H9 (cell line): ENCODE results near the gene RBM15. TPM values are rescaled to one million over a fixed set of nuclear protein-coding genes. Genes with fewer than 3 reads are reported as not detected.

ENCODE experiments used
- DNase-seq: peaks from one replicate; pipeline ENCODE4 v3.0.0-alpha.2; 2017
- H2AFZ ChIP-seq: one replicate; pipeline ENCODE4 v1.6.1; 2013; ENCODE audit warnings: mild to moderate bottlenecking, low read length, control low read depth, moderate library complexity
- H2AK5ac ChIP-seq: 2 replicates; pipeline ENCODE4 v1.6.1; 2013; ENCODE audit warnings: low read length, control low read depth, mixed read lengths; ENCODE audit not compliant: insufficient read length
- H2BK120ac ChIP-seq: one replicate; pipeline ENCODE4 v1.6.1; 2013; ENCODE audit warnings: low read depth, mild to moderate bottlenecking, low read length, control low read depth, inconsistent platforms; ENCODE audit not compliant: poor library complexity, severe bottlenecking
- H2BK12ac ChIP-seq: 2 replicates; pipeline ENCODE4 v1.6.1; 2013; ENCODE audit warnings: low read length, control low read depth, mixed read lengths, low read depth; ENCODE audit not compliant: insufficient read length
- H2BK15ac ChIP-seq: 2 replicates; pipeline ENCODE4 v1.6.1; 2013; ENCODE audit warnings: low read depth, low read length, control low read depth
- H2BK20ac ChIP-seq: one replicate; pipeline ENCODE4 v1.6.1; 2013; ENCODE audit warnings: low read depth, mild to moderate bottlenecking, low read length, control low read depth, inconsistent platforms; ENCODE audit not compliant: poor library complexity, severe bottlenecking
- H2BK5ac ChIP-seq: 2 replicates; pipeline ENCODE4 v1.6.1; 2013; ENCODE audit warnings: low read length, control low read depth, mixed read lengths; ENCODE audit not compliant: insufficient read length
- H3K14ac ChIP-seq: 2 replicates; pipeline ENCODE4 v1.6.1; 2013; ENCODE audit warnings: low read length, control low read depth; ENCODE audit not compliant: insufficient read depth
- H3K18ac ChIP-seq: 2 replicates; pipeline ENCODE4 v1.6.1; 2013; ENCODE audit warnings: low read depth, mild to moderate bottlenecking, mixed read lengths, low read length, control low read depth; ENCODE audit not compliant: insufficient read length
- H3K23ac ChIP-seq: 2 replicates; pipeline ENCODE4 v1.6.1; 2013; ENCODE audit warnings: low read length, control low read depth, mixed read lengths, low read depth; ENCODE audit not compliant: insufficient read length
- H3K23me2 ChIP-seq: 2 replicates; pipeline ENCODE4 v1.6.1; 2013; ENCODE audit warnings: low read depth, mild to moderate bottlenecking, mixed read lengths, low read length, control low read depth; ENCODE audit not compliant: insufficient read length, poor library complexity, severe bottlenecking
- H3K27ac ChIP-seq: 2 replicates; pipeline ENCODE4 v1.5.1; 2013; ENCODE audit warnings: low read length, control low read depth, mixed read lengths, low read depth; ENCODE audit not compliant: insufficient read length
- H3K27me3 ChIP-seq: 2 replicates; pipeline ENCODE4 v1.6.1; 2013; ENCODE audit warnings: low read length, control low read depth, inconsistent platforms; ENCODE audit not compliant: insufficient read depth
- H3K4ac ChIP-seq: 2 replicates; pipeline ENCODE4 v1.6.1; 2013; ENCODE audit warnings: low read depth, mild to moderate bottlenecking, control low read depth, inconsistent platforms, low read length, moderate library complexity
- H3K4me1 ChIP-seq: 2 replicates; pipeline ENCODE4 v1.6.1; 2013; ENCODE audit warnings: low read length, control low read depth, inconsistent platforms; ENCODE audit not compliant: insufficient read depth
- H3K4me2 ChIP-seq: 2 replicates; pipeline ENCODE4 v1.6.1; 2013; ENCODE audit warnings: low read length, control low read depth, mixed read lengths; ENCODE audit not compliant: insufficient read length, insufficient read depth
- H3K56ac ChIP-seq: 2 replicates; pipeline ENCODE4 v1.6.1; 2013; ENCODE audit warnings: low read depth, mild to moderate bottlenecking, mixed read lengths, low read length, control low read depth; ENCODE audit not compliant: insufficient read length
- H3K79me1 ChIP-seq: 2 replicates; pipeline ENCODE4 v1.6.1; 2013; ENCODE audit warnings: low read depth, mild to moderate bottlenecking, moderate library complexity, low read length, control low read depth, inconsistent platforms; ENCODE audit not compliant: insufficient read depth, poor library complexity, severe bottlenecking
- H3K79me2 ChIP-seq: 2 replicates; pipeline ENCODE4 v1.6.1; 2013; ENCODE audit warnings: low read length, control low read depth, inconsistent platforms; ENCODE audit not compliant: insufficient read depth
- H3K9ac ChIP-seq: 2 replicates; pipeline ENCODE4 v1.6.1; 2013; ENCODE audit warnings: low read length, control low read depth, mixed read lengths; ENCODE audit not compliant: insufficient read length; ENCODE audit errors: extremely low read depth
- H3K9me3 ChIP-seq: one replicate; pipeline ENCODE4 v1.6.1; 2013; ENCODE audit warnings: low read depth, low read length, inconsistent platforms; ENCODE audit not compliant: control insufficient read depth
- H3T11ph ChIP-seq: one replicate; pipeline ENCODE4 v1.6.1; 2013; ENCODE audit warnings: mild to moderate bottlenecking, low read length, control low read depth, inconsistent platforms
- H4K20me1 ChIP-seq: one replicate; pipeline ENCODE4 v1.6.1; 2013; ENCODE audit not compliant: control insufficient read depth, insufficient read length, insufficient read depth
- H4K5ac ChIP-seq: 2 replicates; pipeline ENCODE4 v1.6.1; 2013; ENCODE audit warnings: low read depth, mild to moderate bottlenecking, mixed read lengths, low read length, control low read depth; ENCODE audit not compliant: insufficient read length
- H4K8ac ChIP-seq: replicated peaks from 2 replicates; pipeline ENCODE4 v1.6.1; 2013; ENCODE audit warnings: low read length, control low read depth, mixed read lengths, low read depth; ENCODE audit not compliant: insufficient read length
- H4K91ac ChIP-seq: 2 replicates; pipeline ENCODE4 v1.6.1; 2013; ENCODE audit warnings: low read depth, mild to moderate bottlenecking, moderate library complexity, mixed read lengths, low read length, control low read depth; ENCODE audit not compliant: insufficient read length
- H3K27ac Mint-ChIP-seq, 3 experiments: 2 replicates in 2 of 3; 3 replicates in 1 of 3; pipeline ENCODE4 v1.8.0; 2020 to 2021; ENCODE audit warnings: mixed read lengths in 3 of 3, mild to moderate bottlenecking in 1 of 3, moderate library complexity in 1 of 3
- H3K27me3 Mint-ChIP-seq: 2 replicates; pipeline ENCODE4 v1.8.0; 2021; ENCODE audit warnings: low read depth, mild to moderate bottlenecking, moderate library complexity, mixed read lengths
- H3K36me3 Mint-ChIP-seq, 3 experiments: 2 replicates in 2 of 3; 3 replicates in 1 of 3; pipeline ENCODE4 v1.8.0; 2020 to 2021; ENCODE audit warnings: low read depth in 3 of 3, mixed read lengths in 3 of 3; ENCODE audit not compliant: insufficient read depth in 1 of 3
- H3K4me1 Mint-ChIP-seq, 2 experiments: 2 replicates each; pipeline ENCODE4 v1.8.0; 2020; ENCODE audit warnings: mixed read lengths in 2 of 2
- H3K4me3 Mint-ChIP-seq, 2 experiments: 2 replicates in 1 of 2; 3 replicates in 1 of 2; pipeline ENCODE4 v1.8.0; 2020 to 2021; ENCODE audit warnings: mild to moderate bottlenecking in 2 of 2, mixed read lengths in 2 of 2, moderate library complexity in 1 of 2
- H3K9me3 Mint-ChIP-seq, 2 experiments: 2 replicates in 1 of 2; 3 replicates in 1 of 2; pipeline ENCODE4 v1.8.0; 2020; ENCODE audit warnings: mild to moderate bottlenecking in 2 of 2, mixed read lengths in 2 of 2, moderate library complexity in 1 of 2
- CTCF ChIP-seq: fragments of 200-600 bp; sonication (generic); conservative IDR thresholded peaks from 3 replicates; pipeline ENCODE4 v1.8.0; 2021; ENCODE audit warnings: antibody characterized with exemption, mild to moderate bottlenecking
- WGBS: extraction: QIAGEN DNeasy Blood & Tissue Kit; methylation state at CpG from one replicate; pipeline ENCODE4 v1.1.7; 2013; ENCODE audit warnings: missing lambda C conversion rate, low lambda C conversion rate, mixed read lengths; ENCODE audit not compliant: insufficient read length; ENCODE audit errors: extremely low coverage; 5-methylcytosine and 5-hydroxymethylcytosine counted together
- total RNA-seq: library from RNA; stranded (reverse); gene quantifications from 2 replicates; pipeline ENCODE4 v1.2.1, GENCODE V29; 2021

RBM15 gene
- total RNA-seq, 1 experiment from 2014 or later: 62.0 TPM

DNA sequence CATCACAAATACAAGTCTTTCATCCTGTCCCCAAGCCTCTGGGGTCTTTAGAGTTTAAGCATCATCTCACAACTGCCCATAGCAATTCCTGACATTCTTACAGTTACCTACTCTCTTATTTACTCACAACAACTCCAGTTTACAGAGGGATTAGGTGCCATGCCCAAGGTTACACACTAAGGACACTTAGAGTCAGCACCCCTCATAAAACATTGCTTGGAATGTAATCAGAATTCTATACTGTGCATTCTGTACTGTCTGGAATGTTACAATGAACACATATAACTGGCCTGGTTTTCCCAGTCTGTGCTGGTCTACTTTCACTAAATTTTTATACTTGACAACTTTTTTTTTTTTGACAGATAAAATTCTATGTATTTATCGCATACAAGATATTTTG lies 14.5 kb upstream of the RBM15 start:
- Histone ChIP-seq H3K4ac (no peak overlapping the region), H3K4me1 (no peaks in the 10 kb centered on the region), H3K14ac (no peak overlapping the region), H3T11ph (no peak overlapping the region), H4K91ac (no peak overlapping the region), H3K18ac (no peak overlapping the region), H2BK120ac (no peak overlapping the region), H3K27me3 (no peaks in the 10 kb centered on the region), H3K56ac (no peak overlapping the region), H3K79me1 (no peaks in the 10 kb centered on the region), H2BK20ac (no peak overlapping the region), H3K23ac (no peak overlapping the region), H2BK5ac (no peak overlapping the region), H4K8ac (no peak overlapping the region), H3K79me2 (no peaks in the 10 kb centered on the region), H3K4me2 (no peak overlapping the region), H2AK5ac (no peak overlapping the region), H3K23me2 (no peaks in the 10 kb centered on the region), H4K5ac (no peak overlapping the region), H4K20me1 (no peaks in the 10 kb centered on the region), H2BK12ac (no peak overlapping the region), H2BK15ac (no peak overlapping the region), H3K9ac (no peak overlapping the region), H2AFZ (no peak overlapping the region), H3K27ac (no peak overlapping the region), H3K9me3 (no peaks in the 10 kb centered on the region)
- WGBS: no CpG with 5 or more reads among the region's 1 CpG
- no peak for TF ChIP-seq CTCF
- Mint-ChIP-seq H3K36me3 (no peaks in the 10 kb centered on the region), H3K27ac (no peak overlapping the region), H3K4me1 (no peaks in the 10 kb centered on the region), H3K9me3 (no peaks in the 10 kb centered on the region), H3K27me3 (peaks cover 2% of the 10 kb centered on the region; the same call in 1 of the 2 replicates), H3K4me3 (no peak overlapping the region)
- DNase-seq: no peak
